ENCODE measurements around the gene PIP5K1C.
A peak's percentile ranks its signal among the peaks of the same experiment; 100 is the strongest.

PIP5K1C gene

GRCh38 chr19:3665681-3666544 lies 34.4 kb downstream of the PIP5K1C start:
- TF ChIP-seq, protein P1, sequence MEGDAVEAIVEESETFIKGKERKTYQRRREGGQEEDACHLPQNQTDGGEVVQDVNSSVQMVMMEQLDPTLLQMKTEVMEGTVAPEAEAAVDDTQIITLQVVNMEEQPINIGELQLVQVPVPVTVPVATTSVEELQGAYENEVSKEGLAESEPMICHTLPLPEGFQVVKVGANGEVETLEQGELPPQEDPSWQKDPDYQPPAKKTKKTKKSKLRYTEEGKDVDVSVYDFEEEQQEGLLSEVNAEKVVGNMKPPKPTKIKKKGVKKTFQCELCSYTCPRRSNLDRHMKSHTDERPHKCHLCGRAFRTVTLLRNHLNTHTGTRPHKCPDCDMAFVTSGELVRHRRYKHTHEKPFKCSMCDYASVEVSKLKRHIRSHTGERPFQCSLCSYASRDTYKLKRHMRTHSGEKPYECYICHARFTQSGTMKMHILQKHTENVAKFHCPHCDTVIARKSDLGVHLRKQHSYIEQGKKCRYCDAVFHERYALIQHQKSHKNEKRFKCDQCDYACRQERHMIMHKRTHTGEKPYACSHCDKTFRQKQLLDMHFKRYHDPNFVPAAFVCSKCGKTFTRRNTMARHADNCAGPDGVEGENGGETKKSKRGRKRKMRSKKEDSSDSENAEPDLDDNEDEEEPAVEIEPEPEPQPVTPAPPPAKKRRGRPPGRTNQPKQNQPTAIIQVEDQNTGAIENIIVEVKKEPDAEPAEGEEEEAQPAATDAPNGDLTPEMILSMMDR (conservative IDR thresholded peaks at IDR 0.05; ENCODE audit: low read depth, low read length) = peak; percentile 85
- H3K4me3 ChIP-seq (ENCODE audit: low read depth, low read length) = no peak overlapping the region
- DNase-seq (ENCODE audit: low read depth) = peak; percentile 24

DNA sequence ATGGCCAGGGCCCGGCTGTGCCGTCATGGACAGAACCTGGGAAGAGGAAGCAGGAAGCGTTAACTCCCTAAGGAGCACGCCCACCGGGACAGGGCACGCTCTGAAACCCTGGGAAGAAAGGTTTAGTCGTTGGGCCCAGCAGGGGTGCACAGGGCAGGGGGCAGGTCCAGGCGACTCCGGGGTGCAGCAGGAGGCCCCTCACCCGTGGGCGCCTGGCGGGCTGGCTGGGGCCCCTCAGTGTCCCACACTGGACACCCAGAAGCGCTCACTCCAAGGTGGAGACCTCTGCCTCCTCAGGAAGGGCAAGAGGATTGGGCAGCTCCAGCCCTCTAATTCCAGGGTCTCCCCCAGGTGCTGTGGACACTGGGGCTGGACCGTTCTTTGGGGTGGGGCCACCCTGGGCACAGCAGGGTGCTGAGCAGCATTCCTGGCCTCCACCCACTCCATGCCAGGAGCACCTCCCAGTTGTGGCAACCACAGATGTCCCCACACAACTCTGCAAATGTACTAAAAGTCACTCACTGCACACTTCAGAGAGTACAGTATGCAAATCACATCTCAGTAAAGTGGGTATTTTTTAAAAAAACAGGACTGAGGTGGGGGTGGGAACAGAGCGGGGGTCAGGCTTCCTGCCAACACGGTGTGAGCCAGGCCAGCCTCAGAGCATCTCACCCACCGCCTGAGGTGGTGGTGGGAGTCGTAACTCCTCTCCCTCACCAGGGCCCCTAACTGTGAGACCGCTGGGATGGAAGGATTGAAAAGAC lies 35.2 kb downstream of the PIP5K1C start:
- H3K4me3 ChIP-seq (ENCODE audit: low read depth, low read length) = no peak overlapping the region
- DNase-seq (ENCODE audit: low read depth) = no peak
- TF ChIP-seq, protein P1 (conservative IDR thresholded peaks at IDR 0.05; ENCODE audit: low read depth, low read length) = no peak

DNA sequence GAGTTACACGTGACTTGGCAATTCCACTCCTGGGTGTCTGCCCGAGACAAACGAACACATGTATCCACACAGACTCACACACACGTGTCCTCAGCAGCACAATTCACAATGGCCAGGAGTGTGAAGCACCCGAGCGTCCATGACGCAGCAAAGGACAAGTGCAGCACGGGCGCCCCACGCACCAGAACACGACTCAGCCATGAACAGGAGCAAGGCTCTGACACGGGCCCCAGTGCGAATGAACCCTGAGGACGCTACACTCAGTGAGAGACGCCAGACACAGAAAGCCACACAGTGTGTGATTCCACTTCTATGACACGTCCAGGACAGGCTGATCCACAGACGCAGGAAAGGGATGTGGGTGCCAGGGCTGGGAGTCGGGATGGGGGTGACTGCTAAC lies 36.4 kb downstream of the PIP5K1C start:
- DNase-seq (ENCODE audit: low read depth) = no peak
- no peak overlapping the region for H3K4me3 ChIP-seq (ENCODE audit: low read depth, low read length)
- TF ChIP-seq, protein P1 (conservative IDR thresholded peaks at IDR 0.05; ENCODE audit: low read depth, low read length) = no peak

GRCh38 chr19:3661284-3662238 lies 38.7 kb downstream of the PIP5K1C start:
- TF ChIP-seq, protein P1 (conservative IDR thresholded peaks at IDR 0.05; ENCODE audit: low read depth, low read length) = no peak
- H3K4me3 ChIP-seq (ENCODE audit: low read depth, low read length) = no peak overlapping the region

GRCh38 chr19:3660493-3661219 lies 39.6 kb downstream of the PIP5K1C start:
- TF ChIP-seq, protein P1 (conservative IDR thresholded peaks at IDR 0.05; ENCODE audit: low read depth, low read length) = no peak
- H3K4me3 ChIP-seq (ENCODE audit: low read depth, low read length) = no peak overlapping the region
- no peak for DNase-seq (ENCODE audit: low read depth)

More at GRCh38 chr19:3661284-3662238, 38.7 kb downstream of the PIP5K1C start:
- no peak for DNase-seq (ENCODE audit: low read depth)

DNA sequence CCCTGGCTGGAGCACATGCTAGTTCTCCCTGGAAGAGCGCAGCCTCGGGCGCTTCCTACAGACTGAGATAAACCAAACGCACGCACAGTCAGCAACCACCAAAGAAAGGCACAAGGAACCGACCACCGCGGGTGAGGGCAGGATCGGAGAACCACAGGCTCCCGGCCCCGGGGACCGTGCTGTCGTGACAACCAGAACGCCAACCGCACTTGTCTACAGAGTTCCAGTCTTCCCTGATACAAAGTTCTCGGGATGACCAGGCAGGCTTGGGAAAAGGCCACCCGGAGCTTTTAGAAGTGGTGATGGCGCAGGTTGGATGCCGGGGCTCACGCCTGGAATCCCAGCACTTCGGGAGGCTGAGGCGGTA lies 40.5 kb downstream of the PIP5K1C start:
- H3K4me3 ChIP-seq (ENCODE audit: low read depth, low read length) = no peak overlapping the region
- TF ChIP-seq, protein P1 (conservative IDR thresholded peaks at IDR 0.05; ENCODE audit: low read depth, low read length) = no peak
- DNase-seq (ENCODE audit: low read depth) = no peak
